HepG2 (cell line): ENCODE measurements around the gene RHBG. TPM values are rescaled to one million over a fixed set of nuclear protein-coding genes. Genes with fewer than 3 reads are reported as not detected.

Experiments
- ATAC-seq: fragments of 200-7000 bp; cut with Tn5 transposase; 3 replicates; pipeline ENCODE4 v1.9.1; 2020; ENCODE audit warnings: mild to moderate bottlenecking, moderate library complexity
- BruUV-seq: library from RNA; stranded (reverse); fragments of 400-500 nt; replicated peaks from 2 replicates; lab custom pipeline; 2021; lab: Mats Ljungman, UMichigan
- CTCF ChIA-PET: fragments of 300-600 bp; formaldehyde crosslinking; extraction: SDS; loops from one replicate; lab custom pipeline; 2021; ENCODE audit warnings: low total read pairs, inconsistent platforms, low intra/inter-chr PET ratio; lab: Yijun Ruan, JAX
- POLR2A ChIA-PET: fragments of 350-600 bp; sonication (Branson Sonifier 250); formaldehyde crosslinking; loops from one replicate; lab custom pipeline; 2020; ENCODE audit warnings: antibody characterized with exemption, inconsistent platforms; lab: Yijun Ruan, JAX
- DNase-seq: peaks from one replicate; pipeline ENCODE4 v3.0.0-alpha.2; 2015; ENCODE audit warnings: low spot score
- FAIRE-seq: peaks from 3 replicates; lab custom pipeline; 2011; peaks lifted over from hg19 to GRCh38; lab: Jason Lieb, UNC
- H2AFZ ChIP-seq: one replicate; pipeline ENCODE4 v1.6.1; 2011; ENCODE audit warnings: low read length, inconsistent platforms
- H3K27ac ChIP-seq: fragments of 300-600 bp; 3 replicates; pipeline ENCODE4 v1.8.0; 2011; ENCODE audit warnings: mixed run types, mild to moderate bottlenecking, mixed read lengths, low read length, inconsistent platforms; ENCODE audit not compliant: insufficient read depth; ENCODE audit errors: extremely low read length
- H3K27me3 ChIP-seq, 2 experiments: fragments of 200-600 bp in 1 of 2; 2 replicates in 1 of 2; 3 replicates in 1 of 2; pipeline versions ENCODE4 v1.6.0 to v1.8.0; 2011; ENCODE audit warnings: low read length in 2 of 2, mild to moderate bottlenecking in 2 of 2, moderate library complexity in 2 of 2, inconsistent platforms in 1 of 2; ENCODE audit not compliant: insufficient read depth in 2 of 2, control insufficient read depth in 1 of 2
- H3K36me3 ChIP-seq, 2 experiments: fragments of 200-600 bp in 1 of 2; replicated peaks in 1 of 2; 2 replicates in 1 of 2; 3 replicates in 1 of 2; pipeline versions ENCODE4 v1.5.1 to v1.8.0; 2011; ENCODE audit warnings: low read length in 2 of 2, inconsistent platforms in 1 of 2; ENCODE audit not compliant: insufficient read depth in 2 of 2, control insufficient read depth in 1 of 2
- H3K4me1 ChIP-seq: 2 replicates; pipeline ENCODE4 v1.5.1; 2012; ENCODE audit warnings: low read length, inconsistent platforms; ENCODE audit not compliant: insufficient read depth
- H3K4me2 ChIP-seq: 2 replicates; pipeline ENCODE4 v1.6.0; 2011; ENCODE audit warnings: low read depth, low read length, inconsistent platforms
- H3K4me3 ChIP-seq, 3 experiments: fragments of 200-600 bp in 1 of 3; sonication (generic), shearing (Covaris generic) in 1 of 3; replicated peaks in 1 of 3; 2 replicates each; pipeline ENCODE4 v1.5.1; 2011 to 2016; ENCODE audit warnings: low read length in 3 of 3, inconsistent platforms in 2 of 3, low read depth in 2 of 3, mild to moderate bottlenecking in 2 of 3, control low read depth in 1 of 3, mixed read lengths in 1 of 3; ENCODE audit not compliant: insufficient read depth in 1 of 3
- H3K79me2 ChIP-seq: one replicate; pipeline ENCODE4 v1.6.1; 2011; ENCODE audit warnings: low read length, inconsistent platforms; ENCODE audit not compliant: insufficient read depth
- H3K9ac ChIP-seq: 2 replicates; pipeline ENCODE4 v1.6.0; 2011; ENCODE audit warnings: mild to moderate bottlenecking, low read depth, low read length, inconsistent platforms; ENCODE audit not compliant: insufficient read depth
- H3K9me3 ChIP-seq: 2 replicates; pipeline ENCODE4 v1.5.1; 2012; ENCODE audit warnings: mild to moderate bottlenecking, low read length
- H4K20me1 ChIP-seq: 2 replicates; pipeline ENCODE4 v1.6.0; 2011; ENCODE audit warnings: inconsistent platforms, mild to moderate bottlenecking, low read length, moderate library complexity; ENCODE audit not compliant: insufficient read depth
- PRDM4 ChIP-seq: sonication (generic); formaldehyde crosslinking; IDR thresholded peaks from 2 replicates; pipeline ENCODE4 v1.9.0; 2021; ENCODE audit warnings: missing genetic modification reagents, borderline replicate concordance
- SKIL ChIP-seq: sonication (generic); formaldehyde crosslinking; IDR thresholded peaks from 2 replicates; pipeline ENCODE4 v1.8.0; 2022; ENCODE audit warnings: missing genetic modification reagents, mild to moderate bottlenecking, moderate library complexity, borderline replicate concordance
- SRSF1 ChIP-seq: fragments of 200-400 bp; formaldehyde crosslinking; optimal IDR thresholded peaks from 2 replicates; pipeline ENCODE3; 2017; ENCODE audit warnings: mild to moderate bottlenecking, low read depth, low read length, moderate library complexity
- WGBS: methylation state at CpG from one replicate; pipeline ENCODE4 v1.1.6; 2017; ENCODE audit warnings: low lambda C conversion rate; 5-methylcytosine and 5-hydroxymethylcytosine counted together
- in situ Hi-C: cut with HindIII; loops from 2 replicates; pipeline ENCODE4 v1.10.0; 2017; ENCODE audit warnings: low pct_unique_long_range_greater_than_20kb; ENCODE audit not compliant: extremely low pct_ligation_motif_present
- intact Hi-C: fragments of 100-400 bp; cut with micrococcal nuclease; formaldehyde crosslinking; loops from one replicate; pipeline ENCODE4 v1.10.0; 2022; ENCODE audit not compliant: unreplicated experiment
- polyA plus RNA-seq, 8 experiments: library from polyadenylated mRNA; depleted of rRNA in 3 of 8; stranded (reverse) in 7 of 8; unstranded in 1 of 8; fragments of >200 nt; fragmentation: Illumina TruSeq in 4 of 8; extraction: Trizol in 4 of 8; gene quantifications; 2 replicates each; pipeline versions ENCODE4 v1.2.1 to v1.2.3, GENCODE V29; 2011 to 2016; ENCODE audit warnings: low read depth in 4 of 8, missing spikeins in 1 of 8, mixed read lengths in 1 of 8; ENCODE audit not compliant: insufficient read depth in 1 of 8
- total RNA-seq, 5 experiments: library from RNA; depleted of rRNA; stranded (reverse); fragments of >200 nt; fragmentation: Illumina TruSeq; extraction: Trizol; gene quantifications; 2 replicates each; pipeline ENCODE4 v1.2.3, GENCODE V29; 2016; ENCODE audit warnings: low read depth in 1 of 5

Gene RHBG
- total and polyA plus RNA-seq, 2 of the 13 experiments (the other 11 are each of a cell fraction or from before 2014, with no cell fraction given): 61.8 to 73.5 TPM

- no peaks in the 10 kb centered on the region for H3K79me2 ChIP-seq
- no peak for ATAC-seq
- intact Hi-C loops: no loop called here
- no peaks in the 10 kb centered on the region for H4K20me1 ChIP-seq
- CTCF ChIA-PET: no interaction called here
- in situ Hi-C loops: no loop called here
- no peak overlapping the region for H3K4me3 ChIP-seq
- TF ChIP-seq SRSF1: no peak
- TF ChIP-seq PRDM4: no peak
- no peak for TF ChIP-seq SKIL
- TF ChIP-seq, all 625 proteins: peak for 0
- H3K9me3 ChIP-seq: no peaks in the 10 kb centered on the region
- no TSS peak for BruUV-seq
- no peak for FAIRE-seq
- DNase-seq: no peak
- H3K27me3 ChIP-seq: peaks cover 10 to 53% of the 10 kb centered on the region in 2 experiments
- POLR2A ChIA-PET: no interaction called here
- no peak overlapping the region for H2AFZ ChIP-seq
- no peak overlapping the region for H3K4me2 ChIP-seq
- H3K4me1 ChIP-seq: peaks cover 13% of the 10 kb centered on the region
- no peak overlapping the region for H3K27ac ChIP-seq
- WGBS: 0% methylated on average over 6 of the region's 6 CpGs
- H3K9ac ChIP-seq: no peak overlapping the region
- H3K36me3 ChIP-seq: no peaks in the 10 kb centered on the region
Observed at GRCh38 chr1:156417401-156418020, 48.5 kb downstream of the RHBG start.
